GM18873 (cell line): Measurements from ENCODE around the gene VDAC1.
"Not testable (repeated sequence)": the region's sequence is repeated elsewhere in the genome, so short reads cannot be mapped to it uniquely, and the experiment has no call there.

ENCODE experiments used
- ATAC-seq: cut with Tn5 transposase; IDR thresholded peaks from one replicate; pipeline ENCODE4 v1.9.1; 2021; ENCODE audit warnings: mild to moderate bottlenecking, moderate library complexity, moderate number of reproducible peaks; ENCODE audit not compliant: unreplicated experiment, low FRiP score

Gene VDAC1

DNA sequence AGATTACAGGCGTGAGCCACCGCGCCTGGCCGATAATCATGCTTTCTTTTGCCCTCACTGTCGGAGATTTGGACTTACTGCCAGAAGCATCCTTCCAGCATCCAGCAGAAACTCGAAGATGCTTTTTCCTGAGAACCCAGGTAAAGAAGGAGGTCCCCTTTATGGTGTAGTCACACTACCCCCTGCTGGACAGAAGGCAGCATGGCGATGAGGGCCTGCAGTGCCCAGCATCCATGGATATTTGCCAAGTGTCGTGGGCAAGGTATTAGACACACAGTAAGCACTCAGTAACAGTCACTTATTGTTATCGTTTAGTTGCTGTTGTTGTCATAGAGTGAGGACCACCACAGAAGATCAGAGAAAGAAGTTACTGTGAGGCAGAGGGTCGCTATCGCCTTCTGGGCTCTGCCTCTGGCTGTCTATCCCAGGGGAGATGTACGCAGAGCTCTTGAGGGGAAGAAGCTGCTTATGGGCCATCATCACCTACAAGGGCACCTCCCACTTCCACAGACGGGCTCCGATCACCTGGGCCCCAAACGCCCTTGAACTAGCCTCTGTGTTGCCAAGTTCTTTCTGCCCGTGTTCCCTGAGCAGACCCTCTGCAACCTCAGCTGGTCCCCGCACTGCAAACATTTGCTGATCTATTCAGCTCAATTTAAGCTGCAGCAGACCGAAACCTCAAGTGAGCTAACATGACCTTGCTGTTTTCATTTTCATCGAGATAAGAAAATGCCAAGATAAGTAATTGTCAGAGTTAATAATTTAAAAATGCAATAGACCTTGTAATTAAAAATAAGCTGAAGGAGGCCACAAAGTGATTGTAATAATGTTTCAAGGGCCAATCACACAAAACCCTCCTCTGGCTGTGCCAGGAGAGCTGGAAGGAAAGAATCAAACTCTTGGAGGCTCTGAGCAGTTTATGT lies 60.3 kb downstream of the VDAC1 start:
- no peak for ATAC-seq

- ATAC-seq: no peak
These were observed 61.3 kb downstream of the VDAC1 start for GRCh38 chr5:133943475-133943817.

GRCh38 chr5:133942614-133943474 lies 61.9 kb downstream of the VDAC1 start:
- no peak for ATAC-seq

DNA sequence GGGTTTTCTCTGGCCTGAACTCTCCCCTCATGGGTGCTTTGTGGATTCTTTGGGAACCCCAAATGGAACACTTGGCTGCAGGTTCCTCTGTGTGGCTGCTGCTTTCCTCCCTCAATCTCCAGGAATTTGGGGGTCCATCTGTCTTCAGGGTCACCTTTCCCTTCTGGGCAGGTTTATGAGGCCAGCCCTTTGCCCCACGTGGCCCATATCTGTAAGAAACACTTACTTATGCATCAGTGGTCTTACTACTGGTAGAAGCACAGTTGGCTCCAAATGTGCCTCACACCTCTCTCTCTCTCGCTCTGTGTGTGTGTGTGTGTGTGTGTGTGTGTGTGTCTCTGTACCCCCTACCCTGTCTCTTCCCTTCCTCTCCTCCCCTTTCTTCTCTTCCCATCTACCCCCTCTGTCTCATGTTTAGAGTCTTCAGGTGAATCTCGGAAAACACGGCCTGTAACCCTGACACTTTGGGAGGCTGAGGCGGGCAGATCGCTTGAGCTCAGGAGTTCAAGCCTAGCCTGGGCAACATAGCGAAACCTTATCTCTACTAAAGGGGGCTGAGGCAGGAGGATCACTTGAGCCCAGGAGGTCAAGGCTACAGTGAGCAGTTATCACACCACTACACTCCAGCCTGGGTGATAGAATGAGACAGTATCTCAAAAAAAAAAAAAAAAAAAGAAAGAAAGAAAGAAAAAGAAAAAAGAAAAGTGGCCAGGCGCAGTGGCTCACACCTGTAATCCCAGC lies 63.1 kb downstream of the VDAC1 start:
- no peak for ATAC-seq

- ATAC-seq: no peak
These were observed 65.1 kb downstream of the VDAC1 start for GRCh38 chr5:133939668-133940067.

- ATAC-seq: no peak
These were observed 65.8 kb downstream of the VDAC1 start for GRCh38 chr5:133938929-133939328.

GRCh38 chr5:133938039-133938821 lies 66.5 kb downstream of the VDAC1 start:
- ATAC-seq: no peak

DNA sequence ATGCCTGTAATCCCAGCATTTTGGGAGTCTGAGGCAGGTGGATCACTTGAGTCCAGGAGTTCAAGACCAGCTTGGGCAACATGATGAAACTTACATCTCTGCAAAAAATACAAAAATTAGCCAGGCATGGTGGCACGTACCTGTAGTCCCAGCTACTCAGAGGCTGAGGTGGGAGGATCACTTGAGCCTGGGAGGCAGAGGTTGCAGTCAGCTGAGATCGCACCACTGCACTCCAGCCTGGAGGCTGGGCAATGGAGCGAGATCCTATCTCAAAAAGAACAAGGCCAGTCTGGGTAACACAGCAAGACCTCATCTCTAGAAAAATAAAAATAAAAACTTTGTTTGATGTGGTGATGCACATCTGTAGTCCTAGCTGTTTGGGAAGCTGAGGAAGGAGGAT lies 67.1 kb downstream of the VDAC1 start:
- ATAC-seq: not testable (repeated sequence)

DNA sequence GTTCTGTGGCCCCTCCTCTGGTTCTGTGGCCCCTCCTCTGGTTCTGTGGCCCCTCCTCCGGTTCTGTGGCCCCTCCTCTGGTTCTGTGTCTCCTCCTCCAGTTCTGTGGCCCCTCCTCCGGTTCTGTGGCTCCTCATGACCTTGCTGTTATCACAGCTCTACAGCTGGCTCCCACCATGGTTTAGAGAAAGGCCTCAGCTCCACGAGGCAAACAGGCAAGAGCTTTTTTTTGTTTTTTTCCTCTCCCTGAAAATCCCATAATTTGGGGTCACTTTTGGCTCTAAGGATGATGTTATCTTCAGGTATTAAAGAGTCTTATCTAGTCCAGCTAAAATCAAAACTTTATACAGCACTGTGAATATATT lies 68.1 kb downstream of the VDAC1 start:
- ATAC-seq: no peak

DNA sequence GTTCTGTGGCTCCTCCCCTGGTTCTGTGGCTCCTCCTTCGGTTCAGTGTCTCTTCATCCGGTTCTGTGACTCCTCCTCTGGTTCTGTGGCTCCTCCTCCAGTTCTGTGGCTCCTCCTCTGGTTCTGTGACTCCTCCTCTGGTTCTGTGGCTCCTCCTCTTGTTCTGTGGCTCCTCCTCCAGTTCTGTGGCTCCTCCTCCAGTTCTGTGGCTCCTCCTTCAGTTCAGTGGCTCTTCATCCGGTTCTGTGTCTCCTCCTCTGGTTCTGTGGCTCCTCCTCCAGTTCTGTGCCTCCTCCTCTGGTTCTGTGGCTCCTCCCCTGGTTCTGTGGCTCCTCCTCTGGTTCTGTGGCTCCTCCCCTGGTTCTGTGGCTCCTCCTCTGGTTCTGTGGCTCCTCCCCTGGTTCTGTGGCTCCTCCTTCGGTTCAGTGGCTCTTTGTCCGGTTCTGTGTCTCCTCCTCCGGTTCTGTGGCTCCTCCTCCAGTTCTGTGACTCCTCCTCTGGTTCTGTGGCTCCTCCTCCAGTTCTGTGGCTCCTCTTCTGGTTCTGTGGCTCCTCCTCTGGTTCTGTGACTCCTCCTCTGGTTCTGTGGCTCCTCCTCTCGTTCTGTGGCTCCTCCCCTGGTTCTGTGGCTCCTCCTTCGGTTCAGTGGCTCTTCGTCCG lies 68.7 kb downstream of the VDAC1 start:
- ATAC-seq: not testable (repeated sequence)

- no peak for ATAC-seq
These were observed 69.2 kb downstream of the VDAC1 start for GRCh38 chr5:133935667-133935940.

GRCh38 chr5:133934822-133935666 lies 69.7 kb downstream of the VDAC1 start:
- no peak for ATAC-seq

DNA sequence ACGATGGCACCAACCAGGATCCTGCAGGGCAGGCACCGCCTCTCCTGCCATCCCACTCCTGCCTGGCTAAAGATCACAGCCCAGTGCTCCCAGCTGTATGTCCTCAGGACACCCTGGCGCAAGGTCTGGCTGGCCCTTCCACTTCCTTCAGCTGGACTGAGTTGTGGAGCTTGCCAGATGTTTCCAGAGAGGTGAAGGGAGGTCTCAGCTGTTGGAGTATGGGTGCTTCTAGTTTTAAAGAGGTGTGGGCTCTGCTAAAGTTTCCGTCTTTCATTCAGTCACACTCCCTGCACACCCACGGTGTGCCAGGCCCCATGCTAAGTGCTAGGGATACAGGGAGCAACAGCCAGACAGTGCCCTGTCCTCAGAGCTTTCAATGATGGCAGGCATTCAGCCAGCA lies 70.5 kb downstream of the VDAC1 start:
- no peak for ATAC-seq

GRCh38 chr5:133933670-133934295 lies 71.0 kb downstream of the VDAC1 start:
- no peak for ATAC-seq

DNA sequence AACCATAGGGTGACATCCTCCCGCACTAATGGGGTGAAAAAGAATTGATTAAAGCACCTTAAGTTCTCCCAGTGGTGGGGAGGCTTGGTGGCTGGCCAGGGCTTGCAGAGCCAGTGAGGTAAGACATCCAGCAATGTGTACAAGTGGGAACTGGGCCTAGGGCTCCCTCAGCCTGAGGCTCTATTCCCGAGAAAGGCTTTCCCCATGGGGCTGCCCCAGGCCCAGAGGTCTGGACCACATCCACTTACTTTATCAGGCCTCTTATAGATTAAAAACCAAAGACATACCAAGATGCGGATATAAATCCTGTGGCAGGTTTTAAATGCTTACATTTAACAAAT lies 71.6 kb downstream of the VDAC1 start:
- no peak for ATAC-seq

- ATAC-seq: no peak
These were observed 72.2 kb downstream of the VDAC1 start for GRCh38 chr5:133932441-133933168.

DNA sequence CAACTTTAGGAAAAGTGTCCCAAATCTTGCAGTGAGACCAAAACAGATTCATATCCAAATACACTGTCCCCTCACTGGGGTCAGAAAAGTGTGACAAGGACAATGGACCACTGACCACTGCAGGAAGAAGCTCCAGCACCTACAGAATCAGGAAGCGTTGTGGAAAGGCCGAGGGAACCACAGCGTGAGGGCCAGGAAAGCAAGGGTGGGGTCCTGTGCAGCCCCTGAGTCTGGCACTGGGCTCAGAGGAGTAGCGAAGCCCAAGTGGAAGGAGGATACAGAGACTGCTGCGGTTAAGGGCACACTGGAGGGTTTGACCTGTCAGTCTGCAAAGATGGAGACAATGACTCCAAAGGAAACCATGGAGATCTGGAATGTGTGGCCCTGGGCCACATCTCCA lies 73.2 kb downstream of the VDAC1 start:
- no peak for ATAC-seq

DNA sequence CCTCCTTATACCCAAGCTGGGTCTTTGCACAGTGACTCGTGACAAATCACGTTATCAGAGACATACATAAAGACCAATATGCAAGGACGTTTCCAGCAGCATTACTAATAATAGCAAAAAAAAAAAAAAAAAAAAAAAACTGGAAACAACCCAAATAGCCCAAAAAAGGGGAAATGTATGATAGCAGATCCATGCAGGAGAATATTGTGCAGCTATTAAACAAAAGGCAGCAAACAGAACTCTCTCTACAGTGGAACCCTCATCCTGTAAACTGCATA lies 74.0 kb downstream of the VDAC1 start:
- ATAC-seq: no peak
